HG03442 (cell line): ENCODE results near the gene LIPC.

Experiments used
- ATAC-seq: cut with Tn5 transposase; IDR thresholded peaks from one replicate; pipeline ENCODE4 v1.9.1; 2021; ENCODE audit warnings: mild to moderate bottlenecking, moderate library complexity; ENCODE audit not compliant: unreplicated experiment

The LIPC gene

DNA sequence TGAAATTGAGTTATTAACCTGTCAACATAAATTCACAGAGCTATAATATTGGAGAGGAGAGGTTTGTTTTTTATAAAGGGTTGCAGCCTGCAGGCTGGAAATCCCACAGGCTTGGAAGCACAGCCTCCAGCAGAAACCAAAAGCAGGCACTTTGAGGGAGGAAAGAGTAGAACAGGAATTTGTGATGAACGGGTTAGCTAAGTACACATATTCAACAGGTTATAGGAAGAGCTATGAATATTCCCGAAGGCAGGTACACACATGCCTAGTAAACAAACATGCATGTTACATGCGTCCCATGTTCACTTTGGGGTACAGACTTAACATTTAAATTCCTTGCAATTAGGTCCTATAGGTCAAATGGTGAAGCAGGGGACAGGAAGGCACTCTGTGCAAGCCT lies 25.9 kb upstream of the LIPC start:
- no peak for ATAC-seq

DNA sequence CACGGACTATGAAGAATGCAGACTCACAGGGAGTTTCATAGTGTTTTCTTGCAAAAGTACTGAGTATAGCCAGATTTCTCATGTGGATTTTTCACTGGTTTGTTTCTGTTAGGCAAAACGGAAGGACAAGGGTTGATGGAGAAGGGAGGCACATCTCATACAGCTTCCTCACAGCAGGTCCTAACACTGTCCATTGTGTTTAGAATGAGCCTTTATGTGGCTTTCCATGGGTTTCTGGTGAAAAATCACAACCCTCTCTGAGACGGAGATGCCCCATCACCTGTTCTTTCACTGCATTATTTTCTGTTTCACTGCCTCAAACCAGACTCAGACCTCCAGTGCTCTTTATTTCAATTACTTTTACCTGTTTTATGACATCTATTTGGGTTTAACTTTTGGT lies 25.0 kb upstream of the LIPC start:
- ATAC-seq, result no peak

GRCh38 chr15:58407236-58407775 lies 24.5 kb upstream of the LIPC start:
- ATAC-seq, result no peak

DNA sequence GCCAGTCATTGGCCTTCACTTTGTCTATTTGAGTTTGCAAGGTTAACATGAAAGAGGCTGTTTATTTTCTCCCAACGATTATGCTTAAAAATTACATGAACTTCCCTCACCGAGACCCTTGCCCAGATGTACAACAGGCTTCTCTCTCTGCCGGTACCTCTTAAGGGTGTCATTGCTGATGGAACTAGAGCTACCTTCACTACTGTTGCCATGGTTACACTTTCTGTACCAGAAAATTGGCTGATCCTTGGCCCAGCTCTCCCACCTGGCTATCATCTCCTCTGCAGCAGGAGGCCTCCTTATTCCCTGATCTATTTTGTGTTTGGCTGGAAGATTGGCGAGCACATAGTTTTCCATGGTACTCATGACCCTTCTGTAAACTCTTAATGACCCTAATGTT lies 24.0 kb upstream of the LIPC start:
- no peak for ATAC-seq

- no peak for ATAC-seq
These were observed 21.9 kb upstream of the LIPC start for GRCh38 chr15:58409861-58410260.

GRCh38 chr15:58410353-58410752 lies 21.4 kb upstream of the LIPC start:
- ATAC-seq, result no peak

DNA sequence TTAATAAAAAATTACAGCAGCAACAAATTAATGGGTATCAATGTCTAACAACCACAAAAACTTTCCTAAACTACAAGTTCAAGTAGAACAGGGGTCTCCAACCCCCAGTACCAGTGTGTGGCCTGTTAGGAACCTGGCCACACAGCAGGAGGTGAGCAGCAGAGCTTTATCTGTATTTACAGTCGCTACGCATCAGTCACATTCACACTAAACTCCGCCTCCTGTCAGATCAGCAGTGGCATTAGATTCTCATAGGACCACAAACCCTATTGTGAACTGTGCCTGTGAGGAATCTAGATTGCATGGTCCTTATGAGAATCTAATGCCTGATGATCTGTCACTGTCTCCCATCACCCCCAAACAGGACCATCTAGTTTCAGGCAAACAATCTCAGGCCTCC lies 18.5 kb upstream of the LIPC start:
- ATAC-seq, result no peak

GRCh38 chr15:58415636-58416035 lies 16.2 kb upstream of the LIPC start:
- ATAC-seq, result no peak

DNA sequence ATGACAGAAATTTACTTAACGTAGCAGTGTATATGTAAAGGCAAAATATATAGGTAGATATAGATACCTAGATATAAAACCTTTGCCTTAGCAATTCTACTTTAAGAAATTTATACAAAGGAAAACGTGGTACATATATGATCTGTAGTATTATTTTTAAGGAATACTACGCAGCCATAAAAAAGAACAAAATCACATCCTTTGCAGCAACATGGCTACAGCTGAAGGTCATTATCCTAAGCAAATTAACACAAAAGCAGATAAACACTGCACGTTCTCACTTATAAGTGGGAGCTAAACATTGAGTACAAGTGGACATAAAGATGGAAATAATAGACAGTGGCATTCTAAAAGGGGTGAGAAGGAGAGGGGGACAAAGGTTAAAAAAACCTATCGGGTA lies 14.8 kb upstream of the LIPC start:
- ATAC-seq, result no peak

DNA sequence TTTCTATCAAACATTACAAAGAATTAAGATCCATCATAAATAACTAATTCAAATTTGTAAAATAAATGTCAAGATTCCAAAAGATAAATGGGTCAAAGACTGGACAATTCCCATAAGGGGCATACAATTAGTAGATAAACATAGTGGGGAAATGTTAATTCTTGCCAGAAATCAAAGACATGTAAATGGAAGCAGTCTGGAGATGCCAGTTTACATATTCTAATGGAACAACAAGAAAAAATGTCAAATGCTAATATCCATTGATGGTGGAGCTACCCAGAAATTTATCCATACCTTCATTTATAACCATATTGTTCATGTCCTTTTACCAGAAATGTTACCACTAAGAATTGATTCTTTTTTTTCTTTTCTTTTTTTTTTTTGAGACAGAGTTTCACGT lies 13.7 kb upstream of the LIPC start:
- ATAC-seq, result no peak

DNA sequence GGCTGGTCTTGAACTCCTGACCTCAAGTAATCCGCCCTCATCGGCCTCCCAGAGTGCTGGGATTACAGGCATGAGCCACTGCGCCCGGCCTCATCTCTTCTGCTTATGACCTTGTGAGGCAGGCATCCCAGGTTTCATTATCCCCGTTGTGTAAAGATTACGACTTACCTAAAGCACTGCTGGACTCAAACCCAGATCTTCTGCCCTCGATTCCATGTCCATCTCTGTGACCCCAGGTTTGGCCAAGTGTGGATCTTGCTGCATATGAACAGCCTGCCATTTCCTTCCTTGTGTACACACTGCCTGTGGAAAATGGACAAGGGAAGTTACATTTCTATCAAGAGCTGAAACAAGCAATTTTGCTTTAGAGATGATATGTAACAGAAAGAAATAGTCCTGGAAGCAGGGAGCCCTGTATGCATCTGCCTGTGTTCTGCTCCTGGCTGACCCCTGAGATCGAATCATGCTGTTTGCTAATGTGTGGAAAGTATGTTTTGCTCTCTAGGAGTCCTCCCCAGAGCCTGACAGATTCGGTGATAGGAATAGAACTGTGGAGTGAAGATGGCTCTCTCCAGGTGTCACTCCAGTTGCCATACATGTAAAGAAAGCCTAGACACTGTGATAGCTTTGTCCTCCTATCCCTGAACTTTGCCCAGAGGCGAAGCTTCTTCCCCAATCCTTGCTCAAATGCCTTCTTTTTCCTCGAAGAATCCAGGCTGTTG lies 11.8 kb upstream of the LIPC start:
- ATAC-seq, result no peak

GRCh38 chr15:58420579-58421043 lies 11.2 kb upstream of the LIPC start:
- no peak for ATAC-seq

- no peak for ATAC-seq
These were observed 8.6 kb upstream of the LIPC start for GRCh38 chr15:58423205-58423604.

GRCh38 chr15:58423831-58424608 lies 7.8 kb upstream of the LIPC start:
- no peak for ATAC-seq

DNA sequence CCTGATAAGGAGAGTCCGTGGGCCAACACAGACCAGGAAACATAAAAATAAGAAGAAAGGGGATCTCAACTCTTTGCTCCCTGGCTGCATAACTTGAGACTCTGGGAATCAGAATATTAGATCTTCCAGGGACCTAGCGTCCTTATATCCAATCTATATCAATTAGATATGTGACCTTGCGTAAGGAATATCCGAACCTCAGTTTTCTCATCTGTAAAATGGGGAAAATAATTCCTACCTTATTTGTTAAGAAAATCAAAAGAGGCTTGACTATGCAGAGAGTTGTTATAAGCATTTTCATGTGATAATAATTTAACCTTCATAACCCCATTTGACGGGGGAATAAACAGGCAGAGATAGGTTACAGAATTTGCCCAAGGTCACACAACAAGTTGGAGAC lies 7.1 kb upstream of the LIPC start:
- ATAC-seq, result no peak

DNA sequence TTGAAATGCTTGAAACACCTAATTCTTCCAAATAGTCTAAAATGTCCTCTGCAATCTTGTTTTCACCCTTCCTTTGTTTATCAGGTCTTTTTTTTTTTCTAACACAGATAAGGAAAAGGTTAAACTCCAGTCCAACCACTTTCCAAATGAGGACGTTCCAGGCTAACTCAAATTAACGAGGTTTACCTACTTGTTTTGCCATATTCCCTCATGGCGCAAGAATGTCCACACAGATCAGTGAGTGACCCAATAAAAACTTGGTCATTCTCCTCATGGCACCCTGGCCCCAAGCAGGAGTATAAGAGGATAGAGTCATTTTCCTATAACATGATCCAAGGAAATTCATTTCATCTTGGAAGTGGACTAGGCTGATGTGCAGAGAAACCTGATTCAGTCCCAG lies 6.6 kb upstream of the LIPC start:
- no peak for ATAC-seq

GRCh38 chr15:58425834-58426233 lies 6.0 kb upstream of the LIPC start:
- ATAC-seq, result no peak

GRCh38 chr15:58426501-58426900 lies 5.3 kb upstream of the LIPC start:
- no peak for ATAC-seq

GRCh38 chr15:58427987-58428386 lies 3.8 kb upstream of the LIPC start:
- no peak for ATAC-seq

GRCh38 chr15:58430224-58430787 lies 1.5 kb upstream of the LIPC start:
- ATAC-seq, result no peak

- ATAC-seq, result no peak
These were observed 610 bp downstream of the LIPC start for GRCh38 chr15:58432401-58432800.
